MM.1S (cell line): ENCODE data around the gene SIM2.

ENCODE experiments used
- DNase-seq: peaks from one replicate; pipeline ENCODE4 v3.0.0-alpha.2; 2015
- H2AFZ ChIP-seq: fragments of 300-600 bp; sonication (generic); 2 replicates; pipeline ENCODE4 v1.6.0; 2016; ENCODE audit warnings: antibody characterized with exemption, low read length
- H3F3A ChIP-seq: fragments of 300-600 bp; sonication (generic); 2 replicates; pipeline ENCODE4 v1.6.1; 2016; ENCODE audit warnings: mild to moderate bottlenecking, antibody characterized with exemption, low read length, moderate library complexity, mixed read lengths; ENCODE audit not compliant: insufficient read depth
- H3K27ac ChIP-seq: fragments of 300-600 bp; sonication (generic); 2 replicates; pipeline ENCODE4 v1.5.1; 2016; ENCODE audit warnings: mild to moderate bottlenecking, low read length
- H3K27me3 ChIP-seq: fragments of 300-600 bp; sonication (generic); replicated peaks from 2 replicates; pipeline ENCODE4 v1.6.0; 2016; ENCODE audit warnings: low read length; ENCODE audit not compliant: insufficient read depth
- H3K36me3 ChIP-seq: fragments of 300-600 bp; sonication (generic); replicated peaks from 2 replicates; pipeline ENCODE4 v1.6.1; 2016; ENCODE audit warnings: mild to moderate bottlenecking, low read length, mixed read lengths; ENCODE audit not compliant: insufficient read depth
- H3K4me1 ChIP-seq: fragments of 300-600 bp; sonication (generic); 2 replicates; pipeline ENCODE4 v1.6.1; 2016; ENCODE audit warnings: low read length, mixed read lengths
- H3K4me2 ChIP-seq: fragments of 300-600 bp; sonication (generic); 2 replicates; pipeline ENCODE4 v1.6.0; 2016; ENCODE audit warnings: low read depth, low read length
- H3K4me3 ChIP-seq: fragments of 300-600 bp; sonication (generic); 2 replicates; pipeline ENCODE4 v1.5.1; 2016; ENCODE audit warnings: low read length, mixed read lengths
- H3K79me2 ChIP-seq: fragments of 300-600 bp; sonication (generic); 2 replicates; pipeline ENCODE4 v1.6.1; 2016; ENCODE audit warnings: mixed run types, low read length, mixed read lengths
- H3K9ac ChIP-seq: fragments of 300-600 bp; sonication (generic); 2 replicates; pipeline ENCODE4 v1.6.1; 2016; ENCODE audit warnings: low read length, mixed read lengths
- H3K9me2 ChIP-seq: fragments of 300-600 bp; sonication (generic); replicated peaks from 2 replicates; pipeline ENCODE4 v1.6.1; 2016; ENCODE audit warnings: mild to moderate bottlenecking, low read length, mixed read lengths; ENCODE audit not compliant: insufficient read depth
- H3K9me3 ChIP-seq: fragments of 300-600 bp; sonication (generic); replicated peaks from 2 replicates; pipeline ENCODE4 v1.6.1; 2016; ENCODE audit warnings: mild to moderate bottlenecking, low read length, mixed read lengths; ENCODE audit not compliant: insufficient read depth
- H4K20me1 ChIP-seq: fragments of 300-600 bp; sonication (generic); 2 replicates; pipeline ENCODE4 v1.6.1; 2016; ENCODE audit warnings: mild to moderate bottlenecking, low read length, moderate library complexity, mixed read lengths; ENCODE audit not compliant: insufficient read depth
- EZH2 ChIP-seq: fragments of 300-600 bp; sonication (generic); optimal IDR thresholded peaks from 2 replicates; pipeline ENCODE3; 2017; ENCODE audit warnings: low read depth, mild to moderate bottlenecking, antibody characterized with exemption, low read length, mixed read lengths
- EZH2phosphoT487 ChIP-seq: fragments of 300-600 bp; sonication (generic); IDR thresholded peaks from 2 replicates; pipeline ENCODE4 v1.6.1; 2018; ENCODE audit warnings: antibody characterized with exemption, low read length
- TF ChIP-seq, protein P1 (sequence below): fragments of 300-600 bp; sonication (generic); IDR thresholded peaks from 2 replicates; pipeline ENCODE4 v1.5.1; 2016; ENCODE audit warnings: antibody characterized with exemption, low read length, mixed read lengths

The SIM2 gene

GRCh38 chr21:36709030-36709867 is 10.3 kb downstream of the SIM2 start:
- H3K4me1 ChIP-seq = peaks cover 7% of the 10 kb centered on the region; the same call in 1 of the 2 replicates
- no peaks in the 10 kb centered on the region for H3K9me2 ChIP-seq
- no peak for TF ChIP-seq EZH2phosphoT487
- TF ChIP-seq, protein P1, sequence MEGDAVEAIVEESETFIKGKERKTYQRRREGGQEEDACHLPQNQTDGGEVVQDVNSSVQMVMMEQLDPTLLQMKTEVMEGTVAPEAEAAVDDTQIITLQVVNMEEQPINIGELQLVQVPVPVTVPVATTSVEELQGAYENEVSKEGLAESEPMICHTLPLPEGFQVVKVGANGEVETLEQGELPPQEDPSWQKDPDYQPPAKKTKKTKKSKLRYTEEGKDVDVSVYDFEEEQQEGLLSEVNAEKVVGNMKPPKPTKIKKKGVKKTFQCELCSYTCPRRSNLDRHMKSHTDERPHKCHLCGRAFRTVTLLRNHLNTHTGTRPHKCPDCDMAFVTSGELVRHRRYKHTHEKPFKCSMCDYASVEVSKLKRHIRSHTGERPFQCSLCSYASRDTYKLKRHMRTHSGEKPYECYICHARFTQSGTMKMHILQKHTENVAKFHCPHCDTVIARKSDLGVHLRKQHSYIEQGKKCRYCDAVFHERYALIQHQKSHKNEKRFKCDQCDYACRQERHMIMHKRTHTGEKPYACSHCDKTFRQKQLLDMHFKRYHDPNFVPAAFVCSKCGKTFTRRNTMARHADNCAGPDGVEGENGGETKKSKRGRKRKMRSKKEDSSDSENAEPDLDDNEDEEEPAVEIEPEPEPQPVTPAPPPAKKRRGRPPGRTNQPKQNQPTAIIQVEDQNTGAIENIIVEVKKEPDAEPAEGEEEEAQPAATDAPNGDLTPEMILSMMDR = no peak
- no peak overlapping the region for H2AFZ ChIP-seq
- no peak overlapping the region for H3K27ac ChIP-seq
- no peak for DNase-seq
- no peak overlapping the region for H3K4me3 ChIP-seq
- H3K36me3 ChIP-seq = no peaks in the 10 kb centered on the region
- H4K20me1 ChIP-seq = no peaks in the 10 kb centered on the region
- H3K9me3 ChIP-seq = no peaks in the 10 kb centered on the region
- H3F3A ChIP-seq = no peaks in the 10 kb centered on the region
- H3K4me2 ChIP-seq = no peak overlapping the region
- H3K27me3 ChIP-seq = peaks cover 55% of the 10 kb centered on the region
- no peak overlapping the region for H3K9ac ChIP-seq
- H3K79me2 ChIP-seq = no peaks in the 10 kb centered on the region

- Histone ChIP-seq H3K36me3 (no peaks in the 10 kb centered on the region), H3K4me3 (no peak overlapping the region), H4K20me1 (no peaks in the 10 kb centered on the region), H3K79me2 (no peaks in the 10 kb centered on the region), H3K9me3 (no peaks in the 10 kb centered on the region), H3K4me2 (no peak overlapping the region), H3F3A (no peaks in the 10 kb centered on the region), H3K27ac (no peak overlapping the region), H2AFZ (no peak overlapping the region), H3K27me3 (peaks cover 46% of the 10 kb centered on the region), H3K9me2 (no peaks in the 10 kb centered on the region), H3K4me1 (peaks cover 7% of the 10 kb centered on the region; the same call in 1 of the 2 replicates), H3K9ac (no peak overlapping the region)
- no peak for DNase-seq
- TF ChIP-seq, protein P1 = no peak
- TF ChIP-seq EZH2phosphoT487 (no peak), EZH2 (no peak)
Observed at GRCh38 chr21:36709868-36710728, 11.2 kb downstream of the SIM2 start.

GRCh38 chr21:36710729-36711048 is 11.8 kb downstream of the SIM2 start:
- Histone ChIP-seq H3K9me2 (no peaks in the 10 kb centered on the region), H3K27ac (no peak overlapping the region), H3K9ac (no peak overlapping the region), H3K79me2 (no peaks in the 10 kb centered on the region), H3K4me2 (no peak overlapping the region), H3K4me1 (peaks cover 4% of the 10 kb centered on the region; the same call in 1 of the 2 replicates), H2AFZ (no peak overlapping the region), H3K9me3 (no peaks in the 10 kb centered on the region), H3K36me3 (no peaks in the 10 kb centered on the region), H3K4me3 (no peak overlapping the region), H3F3A (no peaks in the 10 kb centered on the region), H3K27me3 (peaks cover 40% of the 10 kb centered on the region), H4K20me1 (no peaks in the 10 kb centered on the region)
- no peak for TF ChIP-seq EZH2
- TF ChIP-seq, protein P1 = no peak
- TF ChIP-seq EZH2phosphoT487 = no peak
- no peak for DNase-seq
